Breast epithelium (tissue), 4 donors: ENCODE results near the gene RXFP4. TPM values are rescaled to one million over a fixed set of nuclear protein-coding genes. Genes with fewer than 3 reads are reported as not detected.
A peak's percentile ranks its signal among the peaks of the same experiment; 100 is the strongest.

Experiments
- DNase-seq, 2 donors: peaks; one replicate each; pipeline ENCODE4 v3.0.0-alpha.2; 2019; ENCODE audit warnings: low spot score in 2 of 2
- H3K27ac ChIP-seq, 2 donors: fragments of 200-600 bp; sonication (generic) in 1 of 2; one replicate each; pipeline ENCODE4 v1.5.1; 2016 to 2019; ENCODE audit warnings: mild to moderate bottlenecking in 1 of 2
- H3K27me3 ChIP-seq, 2 donors: fragments of 200-600 bp; sonication (generic) in 1 of 2; one replicate each; pipeline versions ENCODE4 v1.5.1 to v1.6.0; 2017 to 2019; ENCODE audit warnings: control low read depth in 1 of 2, mild to moderate bottlenecking in 1 of 2
- H3K36me3 ChIP-seq: fragments of 200-600 bp; one replicate; pipeline ENCODE4 v1.5.1; 2019
- H3K4me1 ChIP-seq, 2 donors: fragments of 200-600 bp; sonication (generic); one replicate each; pipeline ENCODE4 v1.5.1; 2016 to 2019; ENCODE audit warnings: control low read depth in 1 of 2
- H3K4me3 ChIP-seq, 3 donors: fragments of 200-600 bp; sonication (generic); 1 replicate in 2 of 3; 2 replicates in 1 of 3; pipeline ENCODE4 v1.5.1; 2016 to 2019; ENCODE audit warnings: mild to moderate bottlenecking in 3 of 3, moderate library complexity in 2 of 3
- H3K9me3 ChIP-seq, 2 donors: fragments of 200-600 bp; sonication (generic) in 1 of 2; one replicate each; pipeline ENCODE4 v1.5.1; 2016 to 2019; ENCODE audit warnings: control low read depth in 1 of 2
- POLR2A ChIP-seq: fragments of 450-650 bp; IDR thresholded peaks from one replicate; pipeline ENCODE4 v1.6.1; 2016; ENCODE audit warnings: antibody characterized with exemption, mild to moderate bottlenecking, moderate library complexity
- POLR2AphosphoS5 ChIP-seq, 3 donors: sonication (generic); formaldehyde crosslinking; IDR thresholded peaks; one replicate each; pipeline ENCODE4 v1.6.1; 2017; ENCODE audit warnings: antibody characterized with exemption in 3 of 3
- intact Hi-C: fragments of 100-400 bp; cut with DNase I; formaldehyde crosslinking; loops from one replicate; pipeline ENCODE4 v1.15.1; 2023; ENCODE audit warnings: low total_unique reads
- total RNA-seq, 3 donors: library from RNA; depleted of rRNA; stranded (reverse); fragments of >200 nt; gene quantifications; one replicate each; pipeline ENCODE4 v1.1.0, GENCODE V29; 2016
- TF ChIP-seq, protein P1 (sequence below), 3 donors: fragments of 450-650 bp; IDR thresholded peaks; one replicate each; pipeline ENCODE4 v1.5.1; 2016 to 2017; ENCODE audit warnings: antibody characterized with exemption in 3 of 3, mild to moderate bottlenecking in 3 of 3, moderate library complexity in 3 of 3

RXFP4 gene
- total RNA-seq, 3 donors from 2014 or later, result not detected

DNA sequence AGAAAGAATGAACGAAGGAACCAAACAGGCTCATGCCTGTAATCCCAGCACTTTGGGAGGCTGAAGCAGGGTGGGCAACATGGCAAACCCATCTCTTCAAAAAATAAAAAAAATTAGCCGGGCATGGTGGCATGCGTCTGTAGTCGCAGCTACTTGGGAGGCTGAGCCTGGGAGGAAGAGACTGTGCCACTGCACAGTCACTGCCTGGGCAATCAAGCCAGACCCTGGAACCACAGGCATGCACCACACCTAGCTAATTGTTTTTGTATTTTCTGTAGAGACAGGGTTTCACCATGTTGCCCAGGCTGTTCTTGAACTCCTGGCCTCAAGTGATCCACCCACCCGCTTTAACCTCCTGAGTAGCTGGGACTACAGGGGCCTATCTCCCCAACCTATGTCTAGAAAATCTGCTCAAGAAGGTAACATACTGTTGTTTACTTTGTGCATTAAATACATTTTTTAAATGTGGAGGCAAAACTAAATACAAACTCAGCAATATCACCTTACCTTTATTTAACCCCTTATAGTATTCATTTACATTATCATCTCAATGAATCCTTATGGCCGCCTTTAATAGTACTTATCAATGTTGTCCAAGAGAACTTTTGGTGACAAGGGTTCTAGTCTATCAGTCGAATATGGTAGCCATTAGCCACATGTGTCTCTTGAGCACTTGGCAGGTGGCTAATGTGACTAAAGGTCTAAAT is 10.0 kb upstream of the RXFP4 start:
- Histone ChIP-seq H3K27ac (peak overlapping the region; percentile 23 to 62), H3K36me3 (peaks cover 7% of the 10 kb centered on the region), H3K4me3 (peak overlapping the region in 2 of 3 donors; percentile 20 to 94), H3K4me1 (peaks cover 12 to 19% of the 10 kb centered on the region in 2 donors), H3K27me3 (no peaks in the 10 kb centered on the region), H3K9me3 (no peaks in the 10 kb centered on the region)
- no peak for DNase-seq
- intact Hi-C loops, result no loop called here
- TF ChIP-seq POLR2AphosphoS5 (IDR thresholded peaks at IDR 0.05) (no peak), POLR2A (no peak)
- TF ChIP-seq, protein P1, sequence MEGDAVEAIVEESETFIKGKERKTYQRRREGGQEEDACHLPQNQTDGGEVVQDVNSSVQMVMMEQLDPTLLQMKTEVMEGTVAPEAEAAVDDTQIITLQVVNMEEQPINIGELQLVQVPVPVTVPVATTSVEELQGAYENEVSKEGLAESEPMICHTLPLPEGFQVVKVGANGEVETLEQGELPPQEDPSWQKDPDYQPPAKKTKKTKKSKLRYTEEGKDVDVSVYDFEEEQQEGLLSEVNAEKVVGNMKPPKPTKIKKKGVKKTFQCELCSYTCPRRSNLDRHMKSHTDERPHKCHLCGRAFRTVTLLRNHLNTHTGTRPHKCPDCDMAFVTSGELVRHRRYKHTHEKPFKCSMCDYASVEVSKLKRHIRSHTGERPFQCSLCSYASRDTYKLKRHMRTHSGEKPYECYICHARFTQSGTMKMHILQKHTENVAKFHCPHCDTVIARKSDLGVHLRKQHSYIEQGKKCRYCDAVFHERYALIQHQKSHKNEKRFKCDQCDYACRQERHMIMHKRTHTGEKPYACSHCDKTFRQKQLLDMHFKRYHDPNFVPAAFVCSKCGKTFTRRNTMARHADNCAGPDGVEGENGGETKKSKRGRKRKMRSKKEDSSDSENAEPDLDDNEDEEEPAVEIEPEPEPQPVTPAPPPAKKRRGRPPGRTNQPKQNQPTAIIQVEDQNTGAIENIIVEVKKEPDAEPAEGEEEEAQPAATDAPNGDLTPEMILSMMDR (IDR thresholded peaks at IDR 0.05), result no peak

DNA sequence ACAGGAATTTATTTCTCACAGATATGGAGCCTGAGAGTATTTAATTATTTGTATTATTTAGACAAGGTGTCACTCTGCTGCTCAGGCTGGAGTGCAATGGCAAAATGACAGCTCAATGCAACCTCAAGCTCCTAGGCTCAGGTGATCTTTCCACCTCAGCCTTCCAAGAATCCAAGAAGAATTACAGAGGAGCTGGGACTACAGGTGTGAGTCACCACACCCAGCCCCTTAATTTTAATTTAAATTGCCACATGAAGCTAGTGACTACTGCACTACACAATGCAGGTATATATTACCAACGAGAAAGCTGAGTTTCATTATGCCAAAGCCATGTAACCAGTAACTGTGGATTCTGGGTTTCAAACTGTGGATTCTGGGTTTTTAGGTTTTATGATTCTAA is 9.4 kb upstream of the RXFP4 start:
- TF ChIP-seq, protein P1 (IDR thresholded peaks at IDR 0.05), result no peak
- TF ChIP-seq POLR2AphosphoS5 (IDR thresholded peaks at IDR 0.05) (no peak), POLR2A (no peak)
- no peaks in the 10 kb centered on the region for H3K9me3 ChIP-seq
- peak overlapping the region; percentile 23 to 62 for H3K27ac ChIP-seq
- intact Hi-C loops, result no loop called here
- no peak for DNase-seq
- H3K27me3 ChIP-seq, result no peaks in the 10 kb centered on the region
- H3K4me3 ChIP-seq, result peak overlapping the region in 2 of 3 donors; percentile 20 to 94
- H3K36me3 ChIP-seq, result peaks cover 3% of the 10 kb centered on the region
- H3K4me1 ChIP-seq, result peaks cover 12 to 19% of the 10 kb centered on the region in 2 donors

DNA sequence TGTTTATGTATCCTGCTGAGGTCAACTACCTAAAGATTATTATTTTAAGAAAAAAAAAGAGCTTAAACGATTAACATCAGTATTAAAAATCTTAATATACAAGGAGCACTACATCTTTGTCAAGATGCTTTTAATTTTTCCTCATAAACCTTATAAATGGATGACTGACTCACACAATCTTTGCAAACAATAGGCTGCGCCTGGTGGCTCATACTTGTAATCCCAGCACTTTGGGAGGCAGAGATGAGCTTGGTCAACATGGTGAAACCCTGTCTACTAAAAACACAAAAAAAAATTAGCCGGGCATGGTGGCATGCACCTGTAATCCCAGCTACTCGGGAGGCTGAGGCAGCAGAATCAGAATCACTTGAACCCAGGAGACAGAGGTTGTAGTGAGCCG is 9.0 kb upstream of the RXFP4 start:
- DNase-seq, result no peak
- Histone ChIP-seq H3K4me1 (peaks cover 12 to 19% of the 10 kb centered on the region in 2 donors), H3K27me3 (no peaks in the 10 kb centered on the region), H3K4me3 (peak overlapping the region in 2 of 3 donors; percentile 58 to 94), H3K9me3 (no peaks in the 10 kb centered on the region), H3K36me3 (peaks cover 3% of the 10 kb centered on the region), H3K27ac (peak overlapping the region in 1 of 2 donors; percentile 89)
- intact Hi-C loops, result no loop called here
- TF ChIP-seq POLR2AphosphoS5 (IDR thresholded peaks at IDR 0.05), result no peak

DNA sequence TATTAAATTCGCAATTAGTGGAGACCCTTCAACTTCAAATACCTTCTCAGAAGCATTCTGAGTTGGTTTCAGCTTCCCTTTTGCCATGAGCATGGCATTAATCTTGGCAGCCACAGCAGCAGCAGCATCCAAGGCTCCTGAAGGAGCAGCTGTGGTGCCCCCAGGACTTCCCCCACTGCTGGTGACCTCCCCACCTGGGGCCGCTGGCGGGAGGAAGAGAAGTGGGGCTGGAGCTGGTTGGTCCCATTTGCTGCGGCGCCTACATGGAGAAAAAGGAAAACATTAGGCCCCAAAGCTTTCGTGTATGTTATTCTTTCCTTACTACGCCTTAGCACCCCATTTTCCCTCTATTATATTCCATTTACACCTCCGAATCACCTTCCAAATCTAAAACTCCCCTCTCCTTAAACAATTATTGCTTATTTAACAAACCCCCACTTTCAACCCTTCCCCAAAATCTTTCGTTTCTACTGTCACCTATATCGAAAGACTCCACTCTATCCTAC is 7.8 kb upstream of the RXFP4 start:
- no peak for DNase-seq
- intact Hi-C loops, result no loop called here
- Histone ChIP-seq H3K27me3 (no peaks in the 10 kb centered on the region), H3K4me1 (peaks cover 12 to 19% of the 10 kb centered on the region in 2 donors), H3K9me3 (no peaks in the 10 kb centered on the region), H3K4me3 (peak overlapping the region; percentile 58 to 94 (median 78)), H3K36me3 (peaks cover 3% of the 10 kb centered on the region), H3K27ac (peak overlapping the region; percentile 89 to 96)
- TF ChIP-seq POLR2AphosphoS5 (IDR thresholded peaks at IDR 0.05), result no peak
- TF ChIP-seq, protein P1 (IDR thresholded peaks at IDR 0.05), result no peak

DNA sequence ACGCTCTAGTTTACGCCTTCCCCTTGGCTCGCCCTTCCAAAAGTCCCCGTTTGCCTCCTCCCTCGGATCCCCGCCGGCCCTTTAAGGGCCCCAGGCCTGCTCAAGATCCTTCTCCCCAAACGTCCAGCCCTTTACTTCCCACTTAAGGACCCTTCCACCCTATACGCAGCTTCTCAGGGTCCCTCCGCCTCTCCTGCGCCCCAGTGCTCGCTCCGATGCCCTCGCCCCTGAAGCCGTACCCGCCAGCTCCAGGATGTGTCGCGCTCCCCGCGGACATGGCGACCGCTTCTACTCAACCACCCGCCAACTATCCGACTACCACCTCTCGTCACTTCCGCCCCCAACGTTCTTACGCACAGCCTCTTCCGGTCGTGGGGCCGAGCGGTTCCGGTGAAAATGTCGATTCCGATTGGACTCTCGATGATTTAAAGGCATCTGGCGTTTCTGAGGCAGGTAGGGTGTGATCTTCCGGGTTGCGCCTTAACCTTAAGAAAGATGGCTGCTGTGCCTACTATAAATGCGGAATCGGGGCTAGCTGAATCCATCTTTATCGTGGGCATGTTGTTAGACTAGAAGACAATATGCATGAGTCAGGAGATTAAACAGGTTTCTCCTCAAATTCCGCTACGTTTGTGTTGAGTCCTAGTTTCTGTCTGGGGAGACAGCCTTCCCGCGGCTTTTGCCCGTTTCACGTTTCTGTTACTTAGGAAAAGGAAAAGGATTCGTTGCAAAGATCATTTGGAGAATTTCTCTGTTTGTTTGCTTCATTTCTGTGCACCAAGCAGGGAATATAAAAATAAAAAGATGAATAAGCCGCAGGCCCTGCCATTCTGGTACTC is 7.1 kb upstream of the RXFP4 start, which contains the start of gene KHDC4:
TSS of gene KHDC4 (minus strand) at position 317 of the 839 bp plus-strand sequence. CDS start at position 277, 40 bp downstream.
- Histone ChIP-seq H3K9me3 (no peaks in the 10 kb centered on the region), H3K27me3 (no peaks in the 10 kb centered on the region), H3K36me3 (no peaks in the 10 kb centered on the region), H3K4me3 (peak within 1 kb of the TSS; percentile 58 to 94 (median 78)), H3K4me1 (peaks cover 12 to 19% of the 10 kb centered on the region in 2 donors), H3K27ac (peak within 1 kb of the TSS; percentile 89 to 96)
- TF ChIP-seq, protein P1 (IDR thresholded peaks at IDR 0.05), result peak in 2 of 3 donors; percentile 23 to 31
- TF ChIP-seq POLR2A (peak; percentile 99), POLR2AphosphoS5 (IDR thresholded peaks at IDR 0.05) (peak; percentile 99 to 100 (median 99))
- DNase-seq, result peak; percentile 95 to 97
- intact Hi-C loops, result no loop called here
